GM12872 (cell line): ENCODE data around the gene HS6ST1.

ENCODE experiments used
- TF ChIP-seq, protein P1 (sequence below): IDR thresholded peaks from 3 replicates; pipeline ENCODE4 v1.5.1; 2011; ENCODE audit warnings: low read depth, mild to moderate bottlenecking, low read length, moderate library complexity; ENCODE audit not compliant: insufficient read depth

The HS6ST1 gene

DNA sequence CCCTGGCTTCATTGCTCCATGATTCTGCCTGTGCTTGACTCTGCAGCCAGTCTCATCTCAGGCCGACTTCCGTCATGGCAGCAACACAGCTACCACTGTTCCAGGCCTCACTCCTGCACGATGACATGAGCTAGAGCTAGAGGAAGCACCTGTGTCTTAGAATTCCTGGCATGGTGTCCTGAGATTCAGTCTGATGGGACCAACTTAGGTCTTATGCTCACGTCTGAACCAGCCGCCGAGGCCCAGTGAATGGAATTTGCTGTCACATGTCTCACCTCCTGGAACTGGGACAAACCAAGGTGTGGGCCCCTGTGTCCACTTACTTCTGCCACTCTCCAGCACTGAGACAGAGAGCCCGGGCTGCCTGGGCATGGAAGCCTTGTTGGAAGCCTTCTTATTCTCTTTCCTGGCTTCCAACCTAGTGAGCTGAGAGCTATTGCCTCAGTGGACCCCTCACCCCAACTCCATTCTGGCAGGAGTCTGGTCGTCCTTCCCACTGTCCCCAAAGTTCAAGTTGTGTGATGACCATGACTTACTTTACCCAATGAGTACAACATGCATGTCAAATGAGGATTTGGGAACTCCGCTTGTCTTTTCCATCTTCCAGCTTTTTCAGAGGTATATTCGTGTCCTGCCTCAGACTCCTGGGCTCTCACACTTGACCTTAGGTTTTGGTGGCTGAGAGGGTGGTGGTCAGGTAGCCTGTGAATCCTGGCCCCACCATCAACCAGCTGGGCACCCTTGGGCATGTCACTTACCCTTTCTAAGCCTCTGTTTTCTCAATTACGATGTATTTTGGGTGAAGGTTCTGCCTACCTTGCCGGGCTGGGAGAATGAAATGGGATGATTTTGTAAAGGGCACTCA is 39.1 kb upstream of the HS6ST1 start:
- TF ChIP-seq, protein P1, sequence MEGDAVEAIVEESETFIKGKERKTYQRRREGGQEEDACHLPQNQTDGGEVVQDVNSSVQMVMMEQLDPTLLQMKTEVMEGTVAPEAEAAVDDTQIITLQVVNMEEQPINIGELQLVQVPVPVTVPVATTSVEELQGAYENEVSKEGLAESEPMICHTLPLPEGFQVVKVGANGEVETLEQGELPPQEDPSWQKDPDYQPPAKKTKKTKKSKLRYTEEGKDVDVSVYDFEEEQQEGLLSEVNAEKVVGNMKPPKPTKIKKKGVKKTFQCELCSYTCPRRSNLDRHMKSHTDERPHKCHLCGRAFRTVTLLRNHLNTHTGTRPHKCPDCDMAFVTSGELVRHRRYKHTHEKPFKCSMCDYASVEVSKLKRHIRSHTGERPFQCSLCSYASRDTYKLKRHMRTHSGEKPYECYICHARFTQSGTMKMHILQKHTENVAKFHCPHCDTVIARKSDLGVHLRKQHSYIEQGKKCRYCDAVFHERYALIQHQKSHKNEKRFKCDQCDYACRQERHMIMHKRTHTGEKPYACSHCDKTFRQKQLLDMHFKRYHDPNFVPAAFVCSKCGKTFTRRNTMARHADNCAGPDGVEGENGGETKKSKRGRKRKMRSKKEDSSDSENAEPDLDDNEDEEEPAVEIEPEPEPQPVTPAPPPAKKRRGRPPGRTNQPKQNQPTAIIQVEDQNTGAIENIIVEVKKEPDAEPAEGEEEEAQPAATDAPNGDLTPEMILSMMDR: no peak

DNA sequence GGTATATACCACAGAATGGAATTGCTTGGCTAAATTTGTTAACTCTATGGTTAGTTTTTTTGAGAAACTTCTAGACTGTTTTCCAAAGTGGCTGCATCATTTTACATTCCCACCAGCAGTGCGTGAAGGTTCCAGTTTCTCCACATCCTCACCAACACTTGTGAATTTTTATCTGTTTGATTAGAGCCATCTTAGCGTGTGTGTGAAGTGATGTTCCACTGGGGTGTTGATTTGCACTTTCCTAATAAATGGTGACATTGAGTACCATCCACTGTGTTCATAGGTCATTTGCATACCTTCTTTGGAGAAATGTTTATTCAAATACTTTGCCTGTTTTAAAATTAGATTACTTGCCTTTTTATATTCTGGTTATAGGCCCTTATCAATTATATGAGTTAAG is 37.5 kb upstream of the HS6ST1 start:
- TF ChIP-seq, protein P1: no peak

DNA sequence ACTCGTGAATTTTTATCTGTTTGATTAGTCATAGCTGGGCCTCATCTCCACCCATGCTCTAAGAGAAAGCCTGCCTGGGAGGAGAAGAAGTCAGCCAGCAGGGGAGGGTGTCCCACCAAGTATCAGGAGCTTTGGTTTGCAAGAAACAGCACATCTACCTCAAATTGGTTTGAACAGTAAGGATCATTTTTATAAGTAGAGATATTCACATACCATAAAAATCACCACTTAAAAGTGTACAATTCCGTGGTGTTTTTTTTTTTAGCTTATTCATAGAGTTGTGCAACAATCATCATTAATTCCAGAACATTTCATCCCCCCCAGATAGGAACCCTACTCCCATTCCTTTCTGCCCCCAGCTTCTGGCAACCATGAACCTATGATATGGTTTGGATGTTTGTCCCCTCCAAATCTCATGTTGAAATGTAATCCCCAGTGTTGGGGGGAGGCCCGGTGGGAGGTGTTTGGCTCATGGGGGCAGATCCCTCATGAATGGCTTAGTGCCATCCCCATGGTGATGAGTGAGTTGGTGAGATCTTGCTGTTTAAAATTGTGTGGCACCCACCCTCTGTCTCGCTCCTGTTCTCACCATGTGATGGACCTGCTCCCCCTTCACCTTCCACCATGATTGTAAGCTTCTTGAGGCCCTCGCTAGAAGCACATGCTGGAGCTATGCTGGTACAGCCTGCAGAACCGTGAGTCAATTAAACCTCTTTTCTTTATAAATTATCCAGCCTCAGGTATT is 36.2 kb upstream of the HS6ST1 start:
- TF ChIP-seq, protein P1: no peak

DNA sequence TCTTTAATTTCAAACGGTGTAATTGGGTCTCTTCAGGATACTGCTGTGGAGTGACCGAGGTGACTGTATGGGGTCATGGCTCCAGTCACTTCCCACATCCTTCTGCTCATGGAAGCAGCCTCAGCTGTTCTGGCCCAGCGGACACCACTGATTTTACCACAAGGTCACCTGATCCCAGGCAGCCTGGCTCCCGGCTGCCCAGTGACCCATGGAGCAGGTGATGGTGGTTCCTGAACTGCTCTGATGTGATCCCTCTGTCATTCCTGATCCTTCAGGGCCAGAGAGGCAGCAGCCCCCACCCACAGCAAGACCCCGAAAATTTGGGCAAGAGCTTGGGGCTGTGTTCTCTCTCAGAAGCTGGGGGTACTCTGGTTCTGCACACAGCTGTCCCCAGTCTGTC is 35.5 kb upstream of the HS6ST1 start:
- TF ChIP-seq, protein P1: no peak

DNA sequence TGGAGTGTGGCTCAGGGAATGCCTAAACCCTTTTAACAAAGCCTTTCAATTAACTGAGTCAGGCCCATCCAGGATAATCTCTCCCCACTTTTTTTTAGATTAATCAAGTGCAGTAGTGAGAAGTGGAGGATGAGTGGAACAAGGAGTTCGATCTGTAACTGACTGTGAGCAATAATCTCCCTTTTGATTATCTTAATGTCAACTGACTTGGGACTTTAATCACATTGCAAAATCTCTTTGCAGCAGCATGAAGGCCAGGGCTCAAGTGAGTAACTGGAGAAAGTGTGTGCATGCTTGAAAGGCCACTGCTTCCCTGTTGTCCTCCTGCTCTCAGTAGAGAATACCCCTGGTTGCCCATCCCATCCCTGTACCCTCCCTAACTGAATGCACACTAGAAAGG is 32.1 kb upstream of the HS6ST1 start:
- TF ChIP-seq, protein P1: no peak

DNA sequence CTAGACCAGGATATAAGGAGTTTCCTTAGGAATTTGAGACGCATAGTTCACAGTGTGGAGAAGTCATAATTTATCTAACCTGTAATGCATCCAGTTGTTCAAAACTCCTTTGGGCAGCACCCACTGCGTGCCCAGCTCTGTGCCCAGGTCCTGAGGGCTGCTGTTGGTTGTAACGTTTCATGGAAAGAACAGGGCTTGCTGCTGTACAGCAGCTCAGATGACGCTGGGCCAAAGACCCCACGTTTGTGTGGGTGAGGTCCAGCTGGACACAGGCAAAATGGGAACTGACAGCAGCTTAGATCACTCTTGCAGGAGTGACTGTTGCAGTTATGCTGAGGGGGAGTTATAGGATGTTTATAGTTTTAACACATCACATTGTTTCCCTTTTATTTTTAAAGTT is 30.0 kb upstream of the HS6ST1 start:
- TF ChIP-seq, protein P1: no peak

DNA sequence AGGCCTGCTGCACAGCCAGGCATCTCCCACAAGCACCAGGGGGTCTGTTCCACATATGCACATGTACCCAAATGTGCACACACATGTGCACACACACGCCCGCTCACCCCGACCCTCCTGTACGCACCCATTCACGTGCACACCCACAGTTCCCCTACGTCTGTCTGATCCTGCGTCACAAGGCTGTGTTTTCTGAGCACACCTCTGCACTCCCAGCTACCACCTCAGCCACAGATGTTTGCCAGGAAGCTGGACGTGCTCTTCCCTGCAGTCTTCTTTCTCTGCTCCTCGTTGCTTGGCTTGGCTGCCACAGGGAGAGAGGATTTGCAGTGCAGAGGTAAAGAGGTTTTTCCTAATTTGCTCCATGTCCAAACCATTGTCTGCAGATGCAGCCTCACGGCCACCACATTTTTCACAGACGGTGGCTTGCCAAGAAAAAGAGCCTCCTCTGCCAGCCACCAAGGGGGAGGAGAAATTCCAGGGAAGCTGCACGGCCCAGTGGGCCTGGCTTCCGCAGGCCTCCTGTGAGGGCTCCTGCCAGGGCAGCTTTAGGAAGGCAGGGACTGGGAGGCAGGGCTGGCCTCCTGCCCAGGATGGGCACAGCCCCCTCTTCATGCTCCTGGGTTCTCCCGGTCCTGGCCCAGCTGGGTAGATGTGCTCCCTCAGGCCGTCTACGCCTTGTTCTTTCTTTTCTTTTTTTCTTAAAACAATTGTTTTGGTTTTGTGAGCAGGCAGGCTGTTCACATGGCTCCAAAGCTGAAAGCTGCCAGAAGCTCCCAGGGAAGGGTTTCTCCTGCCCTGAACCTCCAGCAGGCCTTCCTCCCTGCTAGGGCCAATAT is 29.3 kb upstream of the HS6ST1 start:
- TF ChIP-seq, protein P1: no peak
